ENCODE measurements around the gene SLC25A22.
A peak's percentile ranks its signal among the peaks of the same experiment; 100 is the strongest.

The SLC25A22 gene

DNA sequence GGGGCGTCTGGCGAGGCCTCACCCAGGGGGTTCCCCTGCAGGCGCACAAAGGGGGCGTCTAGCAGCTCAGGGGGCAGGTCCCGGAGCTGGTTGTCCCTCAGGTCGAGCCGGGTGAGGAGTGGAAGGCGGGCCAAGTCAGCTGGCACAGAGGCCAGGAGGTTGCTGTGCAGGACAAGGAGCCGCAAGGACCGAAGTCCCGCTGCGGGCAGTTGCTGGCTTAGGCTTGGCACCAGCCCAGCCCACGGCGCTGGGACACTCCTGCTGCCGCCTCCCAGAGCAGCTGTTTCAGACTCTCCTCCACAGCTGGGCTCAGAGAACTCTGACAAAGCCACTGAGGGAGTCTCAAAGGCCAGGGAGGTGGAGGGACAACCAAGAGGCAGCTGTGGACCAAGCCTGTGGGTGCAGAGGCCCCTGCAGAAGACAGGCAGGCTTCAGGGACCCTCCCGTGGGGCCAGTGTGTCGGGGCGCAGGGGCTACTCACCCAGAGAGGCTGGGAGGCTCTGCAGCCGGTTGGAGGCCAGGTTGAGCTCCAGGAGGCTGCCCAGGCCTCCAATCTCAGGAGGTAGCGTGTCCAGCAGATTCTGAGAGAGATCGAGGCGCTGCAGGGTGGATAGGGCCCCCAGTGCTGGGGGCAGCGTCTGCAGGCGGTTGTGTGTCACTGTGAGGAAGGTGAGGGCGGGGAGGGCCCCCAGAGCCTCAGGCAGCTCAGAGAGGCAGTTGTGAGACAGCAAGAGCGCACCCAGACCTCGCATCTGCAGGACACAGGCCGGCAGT is 4.8 kb upstream of the SLC25A22 start:
- DNase-seq = no peak

DNA sequence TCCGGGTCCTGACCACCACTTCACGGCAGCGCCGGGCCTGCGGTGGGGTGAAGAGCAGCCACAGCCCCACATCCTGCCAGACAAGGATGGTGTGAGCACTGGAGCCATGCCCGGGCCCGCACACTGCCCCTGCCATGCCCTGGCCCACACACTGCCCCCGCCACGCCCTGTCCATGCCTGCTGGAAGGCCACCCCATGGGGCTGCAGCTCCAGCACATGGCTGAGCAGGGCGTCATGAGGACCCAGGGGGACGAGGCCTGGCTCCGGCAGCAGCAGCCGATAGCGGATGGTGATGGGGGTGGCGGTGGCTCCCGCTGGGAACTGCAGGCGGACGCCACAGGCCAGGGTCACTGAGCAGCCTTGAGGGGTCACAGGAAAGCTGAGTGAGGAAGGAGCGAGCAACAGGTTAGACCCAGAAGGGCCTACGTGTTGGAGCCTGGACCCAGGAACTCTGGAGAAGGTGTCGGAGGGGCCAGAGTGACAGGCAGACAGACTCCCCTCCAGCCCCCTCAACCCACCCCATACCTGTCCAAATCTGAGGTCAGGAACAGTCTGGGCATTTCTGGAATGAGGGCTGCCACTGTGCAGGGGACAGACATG is 4.0 kb upstream of the SLC25A22 start:
- DNase-seq = no peak

DNA sequence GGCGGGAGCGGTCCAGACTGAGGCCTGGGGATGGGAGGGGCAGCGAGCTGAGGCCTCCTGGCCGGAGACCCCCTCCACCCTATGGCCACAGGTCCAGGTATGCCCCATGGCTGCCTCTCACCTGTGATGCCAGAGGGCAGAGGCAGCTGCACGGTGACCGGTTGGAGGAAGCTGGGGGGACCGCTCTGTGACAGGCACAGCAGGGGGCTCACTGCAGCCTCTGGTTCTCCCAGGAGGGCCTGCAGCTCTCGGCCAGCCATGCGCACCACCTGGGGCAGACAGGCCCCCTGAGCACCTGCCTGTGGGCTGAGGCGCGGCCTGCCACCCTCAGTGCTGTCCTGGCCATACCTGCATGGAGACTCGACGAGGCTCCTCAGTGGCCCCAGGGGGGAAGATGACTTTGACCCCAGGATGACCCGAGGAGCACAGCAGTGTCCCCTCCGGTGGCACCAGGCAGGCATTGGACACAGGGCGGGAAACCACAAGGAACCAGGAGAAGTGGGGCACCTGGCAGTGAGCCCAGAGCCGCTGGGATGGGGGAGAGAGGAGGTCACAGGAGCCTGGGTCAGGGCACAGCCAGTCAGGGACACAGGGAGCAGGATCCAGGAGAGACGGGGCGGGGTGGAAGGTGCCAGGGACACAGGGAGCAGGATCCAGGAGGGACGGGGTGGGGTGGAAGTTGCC is 3.2 kb upstream of the SLC25A22 start:
- no peak for DNase-seq

DNA sequence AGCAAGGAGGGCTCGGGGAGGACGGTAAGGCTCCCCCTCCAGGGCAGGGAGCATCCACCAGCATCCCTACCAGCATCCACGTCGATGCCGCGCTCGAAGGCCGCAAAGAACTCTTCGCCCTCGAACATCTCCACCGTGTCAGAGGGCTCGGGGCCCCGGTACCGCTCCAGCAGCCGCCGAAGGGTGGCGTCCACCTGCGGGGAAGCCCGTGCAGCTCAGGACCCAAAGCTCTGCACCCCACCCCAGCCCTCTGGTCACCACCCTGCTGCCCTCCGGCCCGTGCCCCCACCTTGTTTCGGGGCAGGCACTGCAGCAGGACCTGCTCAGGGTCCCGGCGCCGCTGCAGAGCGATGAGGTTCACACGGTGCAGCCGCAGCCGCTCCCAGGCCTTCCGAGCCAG is 2.4 kb upstream of the SLC25A22 start:
- DNase-seq = no peak

DNA sequence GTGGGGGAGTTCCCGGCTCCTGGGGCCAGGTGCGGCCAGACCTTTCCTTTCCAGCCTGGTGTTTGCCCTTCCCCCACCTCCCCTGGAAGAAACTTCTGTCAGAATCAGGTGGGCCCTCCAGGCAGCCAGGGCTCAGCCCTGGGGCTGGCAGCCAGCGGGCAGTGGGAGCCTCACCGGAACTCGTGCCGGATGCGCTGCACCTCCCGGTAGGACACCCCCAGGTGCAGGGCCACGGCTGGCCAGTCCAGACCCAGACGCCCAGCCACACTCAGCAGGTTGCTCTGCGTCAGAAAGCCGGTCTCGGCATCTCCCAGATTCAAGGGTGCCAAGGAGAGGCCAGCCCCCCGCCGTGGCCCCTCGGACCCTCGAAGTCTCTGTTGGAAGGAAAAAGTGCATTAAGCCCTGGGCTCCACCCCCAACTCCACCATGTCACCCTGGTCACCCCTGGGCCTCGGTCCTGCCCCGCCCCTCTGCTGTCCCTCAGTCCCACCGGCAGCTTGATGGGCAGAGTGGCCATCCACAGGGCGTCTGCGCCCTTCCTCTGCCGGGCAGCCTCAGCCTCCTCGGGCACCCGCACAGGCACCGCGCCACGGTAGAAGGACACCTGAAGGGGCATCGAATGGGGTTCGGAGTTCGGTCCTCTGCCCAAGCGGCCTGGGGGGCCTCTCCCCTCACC is 1.7 kb upstream of the SLC25A22 start:
- DNase-seq = no peak

DNA sequence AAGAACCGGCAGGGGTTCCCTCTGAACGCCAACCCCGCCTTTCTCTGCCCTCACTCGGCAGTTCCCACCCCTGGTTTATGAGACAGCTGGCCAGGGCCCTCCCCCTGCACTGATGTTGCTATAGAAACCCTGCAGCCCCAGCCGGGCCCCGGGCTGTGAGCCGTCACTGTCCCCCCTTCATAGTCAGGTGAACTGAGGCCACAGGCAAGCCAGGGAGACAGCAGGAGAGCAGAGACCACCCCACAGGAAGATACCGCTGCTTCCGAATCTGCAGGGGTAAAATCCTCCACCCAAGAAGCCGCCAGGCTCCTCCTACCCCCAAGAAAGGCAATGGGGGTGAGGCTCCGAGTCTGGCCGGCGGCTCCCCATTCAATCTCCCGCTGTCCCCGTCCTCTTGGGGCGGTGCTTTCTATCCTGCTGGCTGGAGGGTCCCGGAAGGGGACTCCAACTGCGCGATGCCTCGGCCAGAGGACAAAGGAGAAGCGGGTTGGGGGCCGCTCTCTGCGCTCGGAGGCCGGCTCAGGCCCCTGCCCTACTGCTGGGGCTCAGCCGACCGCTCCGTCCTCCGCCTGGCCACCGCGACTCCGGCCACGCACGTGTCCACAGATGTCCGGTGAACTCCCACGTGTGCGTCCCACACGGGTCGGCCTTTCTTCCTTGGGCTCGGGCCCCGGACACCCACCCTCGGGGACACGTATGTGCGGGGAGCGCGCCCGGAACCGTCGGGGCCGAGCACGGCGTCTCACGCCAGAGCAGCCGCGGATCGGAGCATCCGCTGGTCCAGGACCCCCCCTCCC is 587 bp downstream of the SLC25A22 start:
- peak; percentile 94 for DNase-seq

DNA sequence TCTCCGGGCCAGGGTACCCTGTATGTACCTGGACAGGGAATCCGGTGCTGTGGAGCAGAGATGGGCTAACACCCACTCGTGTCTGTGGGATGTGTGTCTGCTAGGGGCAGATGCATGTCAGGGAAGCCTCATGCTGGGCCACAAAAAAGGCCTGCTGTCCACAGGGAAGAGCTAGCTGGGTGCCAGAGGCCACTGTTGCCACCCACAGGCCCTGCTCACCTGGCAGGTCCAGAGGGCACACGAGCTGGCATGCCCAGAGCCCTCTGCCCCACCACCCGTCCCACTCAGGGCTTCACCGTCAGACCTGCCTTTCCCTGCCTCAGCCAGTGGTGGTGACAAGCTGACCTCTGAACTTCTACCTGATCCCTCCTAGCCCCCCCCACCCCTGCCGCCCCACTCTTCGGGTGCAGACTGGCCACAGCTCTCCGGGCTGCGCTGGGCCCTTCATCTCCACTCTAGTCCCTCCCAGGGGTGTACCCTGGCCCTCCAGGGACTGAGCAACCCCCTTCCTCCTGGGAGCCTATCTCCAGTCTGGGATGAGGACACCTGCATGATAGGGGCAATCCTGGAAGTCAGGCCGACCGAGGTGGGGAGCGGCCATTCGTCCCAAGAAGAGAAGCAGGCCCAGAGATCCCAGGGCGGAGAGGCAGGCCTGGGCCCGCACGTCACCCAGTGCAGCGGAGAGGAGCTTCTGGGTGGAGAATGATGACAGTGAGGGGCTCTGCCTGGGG is 1.4 kb downstream of the SLC25A22 start:
- DNase-seq = no peak

DNA sequence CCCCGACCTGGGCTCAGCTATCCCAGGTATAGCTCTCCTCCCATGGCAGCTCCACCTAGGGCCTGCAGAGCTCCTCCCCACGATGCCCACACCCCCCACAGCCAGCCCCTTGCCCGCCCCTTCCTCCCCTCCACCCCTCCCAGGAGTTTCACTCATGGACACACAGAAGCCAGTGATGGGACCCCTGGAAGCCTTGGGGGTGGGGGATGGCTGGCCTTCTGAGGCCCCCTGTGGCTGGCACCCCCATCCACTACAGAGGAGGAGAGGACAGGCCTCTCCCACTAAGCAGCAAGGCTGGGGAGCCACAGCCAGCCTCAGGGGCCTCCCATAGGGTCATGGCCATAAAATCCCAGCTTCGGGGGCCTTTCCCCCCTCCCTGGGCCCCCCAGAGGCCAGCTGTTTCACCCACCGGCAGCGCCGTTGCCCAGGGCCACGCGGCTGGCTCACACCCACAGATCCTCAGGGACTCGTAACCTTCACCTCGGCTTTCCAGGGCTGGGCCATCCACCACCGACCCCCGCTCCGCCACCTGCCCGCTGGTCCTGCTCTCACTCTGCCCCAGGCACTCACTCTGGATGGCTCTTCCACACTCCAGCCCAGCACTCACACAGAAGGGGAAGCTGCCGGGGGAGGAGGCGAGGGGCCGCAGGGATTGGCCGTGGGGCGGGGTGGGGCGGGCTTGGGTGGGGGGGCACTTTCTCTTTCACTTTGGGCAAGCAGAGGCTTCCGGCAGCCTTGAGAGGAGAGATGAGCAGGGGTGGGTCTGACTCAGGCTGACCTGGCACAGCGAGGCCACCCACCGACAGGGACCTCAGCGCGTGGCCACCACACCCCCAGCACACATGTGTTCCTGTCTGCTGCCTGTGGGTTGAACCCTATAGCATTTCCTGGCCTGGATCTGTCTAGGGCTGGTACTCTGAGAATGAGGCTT is 2.2 kb downstream of the SLC25A22 start:
- DNase-seq = peak; percentile 79

DNA sequence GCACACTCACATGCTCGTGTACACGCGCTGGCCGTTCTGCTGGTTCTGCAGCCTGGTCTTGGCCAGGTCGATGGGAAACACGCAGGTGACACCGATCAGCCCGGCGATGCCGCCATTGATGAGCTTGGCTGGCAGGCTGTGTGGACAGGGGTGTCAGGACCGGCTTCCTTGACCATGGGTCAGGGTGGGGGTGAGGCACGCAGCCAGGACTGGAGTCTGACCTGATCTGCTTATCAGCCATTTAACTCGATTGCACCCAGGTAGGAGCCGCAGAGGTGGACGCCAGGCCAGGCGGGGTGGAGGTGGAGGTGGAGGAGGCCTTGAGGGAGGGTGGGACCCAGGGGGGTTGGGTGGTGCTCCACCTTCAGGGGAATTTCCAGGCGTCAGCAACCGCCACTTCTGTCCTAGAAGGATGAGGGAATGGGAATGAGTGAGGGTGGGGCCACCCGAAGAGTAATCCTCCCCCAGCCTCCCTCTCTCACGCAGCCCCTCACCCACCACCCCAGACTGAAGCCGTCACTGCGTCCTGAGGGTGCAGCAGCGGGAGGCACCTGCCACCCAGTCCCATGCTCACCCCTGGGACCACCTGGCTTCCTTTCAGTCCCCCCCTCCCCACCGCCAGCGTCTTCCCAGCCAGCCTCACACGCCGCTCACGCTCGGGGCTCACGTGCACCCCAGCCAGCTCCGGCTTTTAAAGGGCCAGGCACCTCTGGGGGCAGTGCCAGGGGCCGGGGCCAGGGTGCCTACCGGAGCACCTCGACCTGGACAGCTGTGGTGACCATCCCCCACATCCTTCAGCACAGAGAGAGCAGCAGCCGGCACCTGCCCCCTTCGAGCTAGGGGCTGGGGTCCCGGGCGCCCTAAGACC is 3.1 kb downstream of the SLC25A22 start:
- no peak for DNase-seq

DNA sequence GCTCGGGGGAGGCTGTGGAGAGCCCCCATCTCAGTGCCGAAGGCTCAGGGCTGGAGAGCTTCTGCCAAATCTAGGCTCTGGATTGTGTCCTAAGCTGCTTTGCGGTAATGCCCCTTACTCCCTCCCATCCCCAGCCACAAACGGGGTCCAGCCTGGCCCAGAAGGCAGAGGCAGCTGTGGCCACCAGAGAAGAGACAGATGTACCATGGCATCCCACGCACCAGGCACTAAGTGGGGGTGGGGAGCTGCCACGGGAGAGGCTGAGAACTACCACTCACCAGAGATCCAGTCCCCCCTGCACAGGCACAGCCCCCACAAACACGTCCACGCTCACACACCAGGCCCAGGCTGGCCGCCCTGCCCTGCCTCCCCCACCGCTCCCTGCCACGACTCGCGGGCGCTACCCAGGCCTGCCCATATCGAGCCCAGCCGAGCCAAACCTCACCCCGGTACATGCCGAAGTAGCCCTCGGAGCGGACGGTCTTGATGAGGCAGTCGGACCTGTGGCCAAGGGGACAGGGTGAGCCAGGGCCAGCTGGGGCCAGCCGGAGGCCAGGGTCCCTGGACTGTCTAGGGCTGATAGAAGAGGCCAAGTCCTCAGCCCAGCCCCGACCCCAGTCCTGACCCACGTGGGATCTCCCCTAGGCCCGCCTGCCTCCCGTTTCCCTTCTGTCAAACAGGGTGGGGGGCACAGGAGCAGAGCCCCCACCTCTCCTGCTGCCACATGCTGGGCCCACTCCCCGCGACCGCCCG is 3.9 kb downstream of the SLC25A22 start:
- no peak for DNase-seq

DNA sequence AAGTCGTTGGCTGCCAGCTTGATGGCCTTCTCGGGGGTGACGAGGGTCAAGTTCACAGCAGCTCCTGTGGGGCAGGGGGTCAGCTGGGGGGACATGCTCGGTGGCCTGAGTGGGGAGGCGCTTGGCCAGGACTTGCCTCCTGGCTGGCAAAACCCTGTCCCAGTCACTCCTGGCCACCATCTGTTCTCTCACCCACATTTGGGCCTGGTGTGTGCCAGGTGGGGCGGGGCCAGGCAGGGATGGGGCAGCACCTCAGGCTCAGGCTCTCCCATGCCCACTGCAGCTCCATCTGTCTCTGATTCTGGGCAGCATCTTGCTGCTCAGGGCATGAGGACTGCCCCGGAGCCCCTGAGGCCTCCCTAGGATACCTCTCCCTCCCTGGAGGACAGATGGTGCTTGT is 4.5 kb downstream of the SLC25A22 start:
- no peak for DNase-seq

DNA sequence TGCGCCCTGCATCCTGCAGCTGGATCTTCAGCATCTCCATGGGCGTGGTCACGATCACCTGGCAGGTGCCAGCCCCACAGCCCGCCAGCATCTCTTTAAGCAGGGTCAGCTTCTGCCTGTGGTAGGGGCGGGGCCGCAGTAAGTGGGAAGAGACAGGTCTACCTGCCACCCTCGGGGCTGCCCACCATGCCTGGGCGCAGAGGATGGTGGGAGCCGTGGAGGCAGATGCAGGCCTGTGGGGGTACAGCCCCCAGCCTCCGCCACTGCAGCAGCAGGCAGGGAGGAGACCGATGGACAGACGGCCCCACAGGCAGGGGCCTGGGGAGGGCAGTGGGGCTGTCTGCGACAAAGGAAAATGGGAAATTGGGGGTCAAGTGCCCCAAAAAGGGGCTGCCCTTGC is 5.2 kb downstream of the SLC25A22 start:
- no peak for DNase-seq

DNA sequence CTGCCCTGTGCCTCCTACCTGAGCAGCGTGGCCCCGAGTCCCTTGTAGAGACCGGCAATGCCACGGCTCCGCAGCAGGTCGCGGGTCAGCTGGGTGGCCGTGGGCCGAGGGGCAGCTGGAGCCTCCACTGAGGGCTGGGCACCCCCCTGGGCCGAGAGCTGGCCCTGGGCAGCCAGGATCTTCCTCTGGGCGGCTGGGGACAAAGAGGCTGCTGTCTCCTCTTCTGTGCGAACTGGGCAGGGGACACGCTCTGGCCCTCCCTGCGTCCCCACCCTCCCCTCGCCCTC is 5.6 kb downstream of the SLC25A22 start:
- no peak for DNase-seq

DNA sequence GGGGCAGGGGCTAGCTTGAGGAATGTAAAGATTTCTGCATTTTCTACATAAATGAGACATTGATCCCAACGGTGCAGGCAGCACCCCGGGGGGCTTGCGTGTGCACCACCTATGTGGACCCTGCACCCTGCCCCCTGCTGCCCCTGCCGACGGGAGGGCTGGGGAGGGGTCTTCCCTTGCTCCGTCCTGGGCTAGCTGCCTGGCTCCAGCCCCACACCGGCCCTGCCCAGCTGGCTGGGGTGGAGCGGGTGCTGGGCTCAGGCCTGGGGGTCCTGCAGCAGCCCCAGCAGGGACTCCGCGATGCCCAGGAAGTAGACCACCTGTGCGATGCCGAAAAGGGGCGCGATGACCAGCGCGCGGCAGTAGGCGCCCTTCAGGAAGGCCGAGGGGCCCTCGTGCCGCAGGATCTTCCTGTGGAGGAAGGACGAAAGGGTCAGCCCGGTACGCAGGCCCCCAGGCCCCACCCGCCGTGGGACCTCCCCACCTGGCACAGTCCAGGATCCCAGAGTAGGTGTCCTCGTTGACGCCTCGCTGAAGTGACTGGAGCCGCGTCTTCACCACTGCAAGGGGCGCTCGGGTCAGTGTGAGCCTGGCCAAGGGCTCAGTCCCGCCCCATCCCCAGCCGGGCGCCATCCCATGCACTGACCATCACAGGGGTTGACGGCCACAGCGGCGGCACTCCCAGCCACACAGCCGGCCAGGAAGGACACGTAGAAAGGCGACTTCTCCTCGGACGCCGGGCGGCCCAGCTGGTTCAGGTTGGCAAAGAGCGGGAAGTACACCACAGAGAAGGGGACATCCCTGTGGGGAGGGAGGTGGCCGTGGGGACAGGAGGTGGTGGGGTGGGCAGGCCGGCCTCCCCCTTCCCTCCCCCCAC is 6.2 kb downstream of the SLC25A22 start:
- no peak for DNase-seq

DNA sequence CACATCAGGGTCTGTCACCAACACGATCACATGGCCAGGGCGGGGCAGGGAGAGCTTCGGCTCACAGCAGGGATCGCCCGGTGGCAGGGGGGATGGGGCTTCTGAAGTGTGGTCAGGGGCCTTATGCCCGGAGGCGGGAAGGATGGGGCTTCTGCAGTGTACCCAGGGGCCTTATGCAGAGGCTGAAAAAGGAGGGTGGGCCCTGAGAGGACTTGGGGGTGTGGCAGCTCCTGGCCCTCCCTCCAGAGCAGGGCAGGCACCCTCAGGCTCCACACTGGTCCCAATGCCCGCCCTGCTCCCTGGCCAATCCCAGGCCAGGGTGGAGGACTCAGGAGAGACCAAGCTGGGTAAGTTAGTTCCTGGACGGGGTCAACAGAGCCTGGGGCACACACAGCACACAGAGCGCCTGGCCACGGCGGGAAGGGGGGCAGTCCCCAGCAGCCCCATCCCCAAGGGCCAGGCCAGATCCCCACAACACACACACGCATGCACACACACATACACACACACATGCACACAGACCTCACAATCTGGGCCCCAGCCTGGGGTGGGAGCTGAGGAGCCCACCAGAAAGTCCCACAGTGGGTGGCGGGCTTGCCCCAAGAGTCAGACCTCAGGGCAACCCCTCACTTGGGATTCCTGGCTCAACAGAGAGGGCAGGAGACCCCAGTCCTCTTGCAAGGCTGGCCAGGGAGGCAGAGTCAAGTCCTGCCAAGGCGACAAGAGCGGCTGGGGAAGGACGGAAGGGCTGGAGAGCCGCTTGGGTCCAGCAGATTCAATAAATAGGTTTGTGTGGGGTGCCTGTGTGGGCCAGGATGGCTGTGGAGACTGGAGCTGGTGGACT is 7.1 kb downstream of the SLC25A22 start:
- peak; percentile 29 for DNase-seq

DNA sequence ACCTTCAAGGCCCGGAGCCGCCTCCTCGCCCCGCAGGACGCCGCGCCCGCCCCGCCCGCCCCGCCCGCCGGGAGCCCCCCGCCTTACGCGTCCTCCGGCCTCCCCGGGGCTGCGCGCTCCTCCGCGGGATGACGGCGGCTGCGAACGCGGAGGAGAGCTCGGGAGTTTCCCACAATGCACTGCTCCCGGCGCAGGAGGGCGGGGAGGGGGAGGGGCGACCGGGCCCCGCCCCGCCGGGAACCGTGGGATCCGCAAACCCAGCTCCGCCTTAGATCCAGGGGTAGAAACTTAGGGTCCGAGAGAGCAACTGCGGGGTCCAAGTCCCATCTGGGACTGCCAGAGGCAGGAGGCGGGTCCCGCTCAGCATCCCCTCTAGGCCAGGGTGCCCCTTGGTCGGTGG is 8.1 kb downstream of the SLC25A22 start, which contains the start of gene CEND1:
Gene CEND1 (minus strand): TSS at position 148 of the 400 bp plus-strand sequence. CDS start 1,514 bp downstream, outside the sequence.
- peak; percentile 84 for DNase-seq

Data from eye (tissue), 1 donor.